ENCODE data around the gene TAC3.
A peak's percentile ranks its signal among the peaks of the same experiment; 100 is the strongest.
"Not testable (repeated sequence)": the region's sequence is repeated elsewhere in the genome, so short reads cannot be mapped to it uniquely, and the experiment has no call there.

TAC3 gene

DNA sequence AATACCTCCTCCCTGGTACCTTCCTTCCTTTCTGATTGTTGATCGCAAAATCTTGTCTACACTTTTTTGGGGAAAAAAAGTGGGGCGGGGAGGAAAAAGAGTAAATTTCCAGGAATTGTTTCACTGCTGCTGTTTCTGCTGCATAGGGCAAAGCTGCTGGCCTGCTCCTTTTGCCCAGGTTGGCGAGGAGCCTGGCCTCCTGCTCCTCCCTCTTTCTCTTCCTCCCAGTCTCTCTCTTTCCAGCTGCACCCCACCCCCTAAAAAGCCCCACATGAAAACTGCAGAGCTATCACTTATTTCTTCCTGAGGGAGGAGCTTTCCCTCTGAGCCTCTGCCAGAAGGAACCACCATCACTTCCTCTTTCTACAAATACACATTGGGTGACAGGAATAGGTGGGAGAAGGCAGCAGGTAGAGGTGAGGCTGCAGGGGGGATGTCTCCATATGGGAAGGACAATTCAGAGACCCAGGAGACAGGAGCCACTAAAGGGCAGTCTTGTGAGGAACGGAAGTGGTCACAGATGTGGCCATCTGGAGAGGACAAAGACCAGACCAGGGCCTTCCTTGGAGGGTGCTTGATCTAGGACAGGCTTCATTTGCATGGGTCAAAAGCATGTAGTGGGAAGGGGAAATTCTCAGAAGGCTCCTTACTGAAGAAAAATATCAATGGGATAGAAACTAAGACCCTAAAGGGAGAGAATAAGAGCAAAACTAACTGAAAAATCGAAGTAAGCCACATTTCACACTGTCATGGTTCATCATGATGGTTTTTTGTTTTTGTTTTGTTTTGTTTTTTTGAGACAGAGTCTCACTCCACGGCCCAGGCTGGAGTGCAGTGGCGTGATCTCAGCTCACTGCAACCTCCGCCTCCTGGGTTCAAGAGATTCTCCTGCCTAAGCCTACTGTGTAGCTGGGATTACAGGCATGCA is 24.7 kb downstream of the TAC3 start:
- in situ Hi-C loops (cut with MboI; ENCODE audit: low pct_unique_long_range_greater_than_20kb, low sequenced_read_pairs), result no loop called here
- peak; percentile 88 for DNase-seq

- in situ Hi-C loops (cut with MboI; ENCODE audit: low pct_unique_long_range_greater_than_20kb, low sequenced_read_pairs), result no loop called here
- no peak for DNase-seq
Observed at GRCh38 chr12:56990648-56991318, 25.5 kb downstream of the TAC3 start.

DNA sequence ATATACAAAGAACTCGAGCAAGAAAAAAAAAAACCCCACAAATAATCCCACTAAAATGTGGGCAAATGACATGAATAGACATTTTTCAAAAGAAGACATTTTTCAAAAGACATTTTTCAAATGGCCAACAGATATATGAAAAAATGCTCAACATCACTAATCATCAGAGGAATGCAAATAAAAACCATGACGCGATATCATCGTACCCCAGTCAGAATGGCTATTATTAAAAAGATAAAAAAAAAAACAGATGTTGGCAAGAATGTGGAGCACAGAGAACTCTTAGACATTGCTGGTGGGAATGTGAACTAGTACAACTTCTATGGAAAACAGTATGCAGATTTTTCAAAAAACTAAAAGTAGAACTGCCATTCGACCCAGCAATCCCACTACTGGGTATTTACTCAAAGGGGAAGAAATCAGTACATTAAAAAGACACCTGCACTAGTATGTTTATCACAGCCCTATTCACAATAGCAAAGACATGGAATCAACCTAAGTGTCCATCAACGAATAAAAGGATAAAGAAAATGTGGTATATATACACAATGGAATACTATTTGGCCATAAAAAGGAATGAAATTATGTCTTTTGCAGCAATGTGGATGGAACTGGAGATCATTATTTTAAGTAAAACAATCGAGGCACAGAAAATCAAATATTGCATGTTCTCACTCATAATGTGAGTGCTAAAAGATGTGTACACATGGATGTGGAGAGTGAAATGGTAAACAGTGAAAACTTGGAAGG is 26.3 kb downstream of the TAC3 start:
- in situ Hi-C loops (cut with MboI; ENCODE audit: low pct_unique_long_range_greater_than_20kb, low sequenced_read_pairs), result no loop called here
- no peak for DNase-seq

GRCh38 chr12:56988207-56988739 is 28.1 kb downstream of the TAC3 start:
- in situ Hi-C loops (cut with MboI; ENCODE audit: low pct_unique_long_range_greater_than_20kb, low sequenced_read_pairs), result no loop called here

GRCh38 chr12:56987551-56988053 is 28.7 kb downstream of the TAC3 start:
- in situ Hi-C loops (cut with MboI; ENCODE audit: low pct_unique_long_range_greater_than_20kb, low sequenced_read_pairs), result no loop called here
- DNase-seq, result peak; percentile 86

More at GRCh38 chr12:56988207-56988739, 28.1 kb downstream of the TAC3 start:
- peak; percentile 97 for DNase-seq

GRCh38 chr12:56987011-56987410 is 29.3 kb downstream of the TAC3 start:
- no peak for DNase-seq
- in situ Hi-C loops (cut with MboI; ENCODE audit: low pct_unique_long_range_greater_than_20kb, low sequenced_read_pairs), result no loop called here

- DNase-seq; in situ Hi-C loops (cut with MboI; ENCODE audit: low pct_unique_long_range_greater_than_20kb, low sequenced_read_pairs): not testable (repeated sequence)
Observed at GRCh38 chr12:56985714-56986113, 30.6 kb downstream of the TAC3 start.

- no peak for DNase-seq
- in situ Hi-C loops (cut with MboI; ENCODE audit: low pct_unique_long_range_greater_than_20kb, low sequenced_read_pairs), result no loop called here
Observed at GRCh38 chr12:56983386-56983785, 32.9 kb downstream of the TAC3 start.

DNA sequence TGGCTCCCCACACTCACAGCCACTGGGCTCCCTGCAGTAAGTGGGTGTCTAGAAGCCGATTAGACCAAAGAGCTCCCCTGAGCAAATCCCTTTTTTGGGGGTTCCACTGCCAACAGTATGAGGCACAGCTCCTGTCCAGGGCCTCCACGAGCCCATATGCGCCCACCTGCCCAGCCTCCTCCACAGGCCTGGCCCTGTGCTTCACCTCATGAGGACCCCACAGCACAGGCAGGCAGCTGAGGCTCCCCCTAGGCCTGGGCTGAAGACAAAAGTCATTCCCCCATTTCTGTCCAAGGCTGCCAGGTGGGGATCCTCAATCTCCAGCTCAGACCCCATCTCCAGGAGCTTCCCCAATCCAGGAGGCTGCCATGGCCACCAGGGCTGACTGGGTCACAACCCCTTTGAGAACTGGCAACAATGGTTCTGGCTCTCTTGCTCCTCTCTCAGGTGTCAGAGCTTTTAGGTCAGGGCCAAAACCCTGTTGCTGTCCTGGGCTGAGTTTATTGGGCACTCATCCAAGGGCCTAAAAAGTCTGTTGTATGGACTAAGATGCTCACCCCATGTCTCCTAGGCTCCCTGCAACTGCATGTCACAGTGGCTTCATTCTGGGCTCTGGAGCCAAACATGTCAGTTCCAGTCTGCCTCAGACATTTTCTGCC is 33.6 kb downstream of the TAC3 start:
- in situ Hi-C loops (cut with MboI; ENCODE audit: low pct_unique_long_range_greater_than_20kb, low sequenced_read_pairs); DNase-seq: not testable (repeated sequence)

GRCh38 chr12:56980941-56981530 is 35.3 kb downstream of the TAC3 start:
- DNase-seq, result no peak
- in situ Hi-C loops (cut with MboI; ENCODE audit: low pct_unique_long_range_greater_than_20kb, low sequenced_read_pairs), result no loop called here

DNA sequence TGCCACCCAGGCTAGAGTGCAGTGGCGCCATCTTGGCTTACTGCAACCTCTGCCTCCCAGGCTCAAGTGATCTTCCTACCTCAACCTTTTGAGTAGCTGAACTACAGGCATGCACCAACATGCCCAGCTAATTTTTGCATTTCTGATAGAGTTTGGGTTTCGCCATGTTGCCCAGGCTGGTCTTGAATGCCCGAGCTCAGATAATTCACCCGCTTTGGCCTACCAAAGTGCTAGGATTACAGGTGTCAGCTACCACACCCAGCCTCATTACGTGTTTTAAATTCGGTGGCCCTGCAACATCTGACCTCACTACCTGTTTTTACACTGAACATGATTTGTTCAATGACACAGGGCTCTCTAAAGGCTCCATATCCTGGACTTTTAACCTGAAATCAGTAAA is 36.1 kb downstream of the TAC3 start:
- in situ Hi-C loops (cut with MboI; ENCODE audit: low pct_unique_long_range_greater_than_20kb, low sequenced_read_pairs), result no loop called here
- DNase-seq, result no peak

DNA sequence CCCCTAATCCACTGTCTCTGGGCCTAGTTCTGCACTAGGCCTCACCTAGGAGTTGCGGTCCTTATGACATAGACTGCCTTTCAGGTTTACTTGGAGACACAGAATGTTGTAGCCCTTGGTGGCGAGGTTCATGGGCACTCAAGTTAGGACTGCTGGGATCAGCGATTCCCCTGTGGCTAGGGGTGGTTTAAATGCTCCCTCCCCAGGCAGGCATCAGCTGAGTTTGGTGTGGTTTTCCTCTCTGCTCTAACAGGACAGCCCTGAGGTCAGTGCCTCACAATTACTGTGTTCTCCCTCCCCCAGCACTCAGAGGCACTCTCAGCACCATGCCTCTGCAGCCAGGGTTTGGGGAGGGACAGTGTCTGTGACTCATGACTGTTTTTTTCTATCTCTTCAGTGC is 36.7 kb downstream of the TAC3 start:
- in situ Hi-C loops (cut with MboI; ENCODE audit: low pct_unique_long_range_greater_than_20kb, low sequenced_read_pairs), result no loop called here
- DNase-seq, result no peak

DNA sequence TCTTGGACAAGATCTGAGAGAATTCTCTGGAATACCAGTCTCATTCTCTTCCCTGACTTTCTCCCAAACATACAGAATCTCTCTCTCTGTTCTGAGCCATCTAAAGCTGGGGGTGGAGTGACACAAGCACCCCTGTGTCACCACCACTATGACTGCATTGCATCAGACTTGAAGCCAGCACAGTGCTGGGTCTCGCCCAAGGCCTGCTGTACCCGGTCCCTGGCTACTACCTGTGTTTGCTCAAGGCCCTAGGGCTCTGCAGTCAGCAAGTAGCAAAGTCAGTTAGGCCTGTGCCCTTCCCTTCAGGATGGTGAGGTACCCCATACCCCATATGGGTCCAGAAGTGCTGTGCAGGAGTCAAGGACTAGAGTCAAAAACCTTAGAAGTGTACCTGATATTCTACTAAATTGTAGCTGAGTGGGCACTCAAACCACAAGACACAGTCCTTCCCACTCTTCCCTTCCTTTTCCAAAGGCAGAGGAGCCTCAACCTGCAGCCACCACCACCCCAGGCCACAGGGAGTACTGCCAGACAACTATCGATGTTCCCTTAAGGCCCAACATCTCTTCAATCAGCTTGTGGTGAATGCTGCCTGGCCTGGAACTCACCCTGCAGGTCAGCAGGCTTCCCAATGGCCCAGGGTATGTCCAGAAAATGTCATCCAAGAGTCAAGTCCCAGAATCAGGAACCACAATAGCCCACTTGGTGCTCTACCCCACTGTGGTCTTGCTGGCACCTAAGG is 37.8 kb downstream of the TAC3 start:
- in situ Hi-C loops (cut with MboI; ENCODE audit: low pct_unique_long_range_greater_than_20kb, low sequenced_read_pairs), result no loop called here
- DNase-seq, result no peak

GRCh38 chr12:56977361-56977760 is 39.0 kb downstream of the TAC3 start:
- in situ Hi-C loops (cut with MboI; ENCODE audit: low pct_unique_long_range_greater_than_20kb, low sequenced_read_pairs); DNase-seq: not testable (repeated sequence)

DNA sequence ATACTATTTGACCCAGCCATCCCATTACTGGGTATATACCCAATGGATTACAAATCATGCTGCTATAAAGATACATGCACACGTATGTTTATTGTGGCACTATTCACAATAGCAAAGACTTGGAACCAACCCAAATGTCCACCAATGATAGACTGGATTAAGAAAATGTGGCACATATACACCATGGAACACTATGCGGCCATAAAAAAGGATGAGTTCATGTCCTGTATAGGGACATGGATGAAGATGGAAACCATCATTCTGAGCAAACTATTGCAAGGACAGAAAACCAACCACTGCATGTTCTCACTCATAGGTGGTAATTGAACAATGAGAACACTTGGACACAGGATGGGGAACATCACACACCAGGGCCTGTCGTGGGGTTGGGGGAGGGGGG is 42.1 kb downstream of the TAC3 start:
- in situ Hi-C loops (cut with MboI; ENCODE audit: low pct_unique_long_range_greater_than_20kb, low sequenced_read_pairs); DNase-seq: not testable (repeated sequence)

- in situ Hi-C loops (cut with MboI; ENCODE audit: low pct_unique_long_range_greater_than_20kb, low sequenced_read_pairs), result not testable (repeated sequence)
- peak; percentile 50 for DNase-seq
Observed at GRCh38 chr12:56968910-56969309, 47.4 kb downstream of the TAC3 start.

DNA sequence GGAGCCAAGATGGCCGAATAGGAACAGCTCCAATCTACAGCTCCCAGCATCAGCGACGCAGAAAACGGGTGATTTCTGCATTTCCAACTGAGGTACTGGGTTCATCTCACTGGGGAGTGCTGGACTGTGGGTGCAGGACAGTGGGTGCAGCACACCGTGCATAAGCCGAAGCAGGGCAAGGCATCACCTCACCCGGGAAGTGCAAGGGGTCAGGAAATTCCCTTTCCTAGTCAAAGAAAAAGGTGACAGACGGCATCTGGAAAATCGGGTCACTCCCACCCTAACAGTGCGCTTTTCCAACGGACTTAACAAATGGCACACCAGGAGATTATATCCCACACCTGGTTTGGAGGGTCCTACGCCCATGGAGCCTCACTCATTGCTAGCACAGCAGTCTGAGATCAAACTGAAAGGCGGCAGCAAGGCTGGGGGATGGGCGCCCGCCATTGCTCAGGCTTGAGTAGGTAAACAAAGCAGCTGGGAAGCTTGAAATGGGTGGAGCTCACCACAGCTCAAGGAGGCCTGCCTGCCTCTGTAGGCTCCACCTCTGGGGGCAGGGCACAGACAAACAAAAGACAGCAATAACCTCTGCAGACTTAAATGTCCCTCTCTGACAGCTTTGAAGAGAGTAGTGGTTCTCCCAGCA is 50.2 kb downstream of the TAC3 start:
- DNase-seq; in situ Hi-C loops (cut with MboI; ENCODE audit: low pct_unique_long_range_greater_than_20kb, low sequenced_read_pairs): not testable (repeated sequence)
